Stimulated activated CD4-positive, alpha-beta T cell treated with anti-CD3 and anti-CD28 coated beads, Interleukin-1b, Interleukin-23, amount 100 ng/mL, for 48 hours (primary cell): ENCODE data around the gene HOXA7.

ENCODE experiments used
- DNase-seq: peaks from one replicate; pipeline ENCODE4 v3.0.0-alpha.2; 2020

Gene HOXA7

DNA sequence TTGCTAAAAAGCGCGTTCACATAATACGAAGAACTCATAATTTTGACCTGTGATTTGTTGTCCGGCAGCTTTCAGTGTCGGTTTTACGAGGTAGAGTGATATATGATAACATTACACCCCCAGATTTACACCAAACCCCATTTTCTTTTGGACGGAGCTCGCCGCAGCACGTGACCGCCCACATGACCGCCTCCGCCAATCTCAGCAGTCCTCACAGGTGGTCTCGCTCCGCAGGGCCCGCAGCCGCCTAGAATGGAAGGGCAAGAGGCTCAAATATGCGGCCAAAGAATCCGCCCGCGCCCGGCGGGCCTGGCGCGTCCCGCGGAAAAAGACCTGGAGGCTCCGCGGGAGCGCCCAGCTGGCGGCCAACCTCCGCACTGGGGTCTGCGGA lies at the start of gene HOXA7:
TSS of gene HOXA7 (minus strand) at position 168 of the 391 bp plus-strand sequence. CDS start at position 38, 130 bp downstream.
- DNase-seq, result no peak

DNA sequence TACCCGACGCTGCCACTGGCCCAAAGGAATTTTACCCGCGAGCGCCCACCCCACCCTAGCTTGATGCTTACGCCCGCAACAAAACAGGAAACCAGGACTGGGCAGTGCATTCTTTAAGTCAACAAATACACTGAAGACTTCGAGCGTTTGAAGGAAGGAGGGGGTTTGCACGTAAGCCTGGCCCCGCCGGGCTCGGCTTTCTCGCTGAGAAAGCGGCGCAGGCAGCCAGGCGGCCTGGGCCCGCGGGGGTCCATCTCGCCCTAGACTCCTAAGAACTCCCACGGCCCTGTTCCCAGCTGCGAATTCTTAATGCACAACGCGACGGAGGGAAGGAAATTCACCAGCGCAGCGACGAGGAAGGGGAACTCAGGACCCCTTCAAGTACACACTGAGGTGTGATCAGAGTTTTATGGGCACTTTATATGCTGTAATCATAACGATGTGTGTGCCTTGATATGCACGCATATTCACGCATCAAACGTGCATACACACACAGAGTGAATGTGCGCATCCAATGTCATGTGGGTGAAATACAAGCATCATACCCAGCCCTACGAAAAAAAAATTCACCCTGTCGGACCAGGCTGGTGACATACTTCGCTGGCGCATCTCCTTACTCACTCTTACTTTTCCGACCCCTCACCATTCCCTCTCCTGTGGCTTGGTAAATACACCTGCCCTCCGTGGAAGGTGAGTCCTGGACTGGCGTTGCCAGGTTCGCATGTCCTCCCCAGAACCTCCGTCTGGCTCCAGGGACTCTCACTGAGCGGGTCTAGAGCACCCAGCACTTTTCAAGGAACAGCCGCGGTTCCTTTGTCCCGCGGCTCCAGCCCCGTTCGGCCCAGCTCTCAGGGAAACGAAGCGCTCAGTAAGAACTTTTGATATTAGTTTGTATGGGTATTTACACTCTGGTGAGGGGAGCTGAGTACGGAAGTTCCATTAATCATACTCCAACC lies 49.1 kb upstream of the HOXA7 start:
- no peak for DNase-seq

DNA sequence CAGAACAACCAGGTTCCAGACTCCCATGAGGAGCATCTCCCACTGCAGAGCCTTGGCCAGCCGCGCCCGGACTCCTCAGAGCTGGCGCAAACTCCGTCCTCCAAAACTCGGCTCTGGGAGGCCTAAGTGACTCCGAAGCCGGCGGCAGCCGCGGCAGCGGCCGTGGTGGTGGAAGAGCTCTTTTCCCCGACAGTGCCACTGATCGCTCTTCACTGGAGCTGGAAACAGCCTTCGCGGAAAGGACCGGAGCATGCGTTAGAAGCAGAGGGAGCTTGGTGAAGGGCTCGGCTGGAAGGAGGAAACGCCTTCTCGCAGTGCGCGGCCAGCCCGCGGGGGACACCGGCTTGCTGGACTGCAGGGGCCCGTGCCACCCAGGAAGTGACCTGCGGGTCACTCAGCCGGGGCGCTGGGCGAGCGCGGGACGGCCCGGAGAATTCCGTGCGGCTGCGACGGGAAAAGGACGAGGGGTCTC lies 48.4 kb upstream of the HOXA7 start:
- DNase-seq, result no peak

DNA sequence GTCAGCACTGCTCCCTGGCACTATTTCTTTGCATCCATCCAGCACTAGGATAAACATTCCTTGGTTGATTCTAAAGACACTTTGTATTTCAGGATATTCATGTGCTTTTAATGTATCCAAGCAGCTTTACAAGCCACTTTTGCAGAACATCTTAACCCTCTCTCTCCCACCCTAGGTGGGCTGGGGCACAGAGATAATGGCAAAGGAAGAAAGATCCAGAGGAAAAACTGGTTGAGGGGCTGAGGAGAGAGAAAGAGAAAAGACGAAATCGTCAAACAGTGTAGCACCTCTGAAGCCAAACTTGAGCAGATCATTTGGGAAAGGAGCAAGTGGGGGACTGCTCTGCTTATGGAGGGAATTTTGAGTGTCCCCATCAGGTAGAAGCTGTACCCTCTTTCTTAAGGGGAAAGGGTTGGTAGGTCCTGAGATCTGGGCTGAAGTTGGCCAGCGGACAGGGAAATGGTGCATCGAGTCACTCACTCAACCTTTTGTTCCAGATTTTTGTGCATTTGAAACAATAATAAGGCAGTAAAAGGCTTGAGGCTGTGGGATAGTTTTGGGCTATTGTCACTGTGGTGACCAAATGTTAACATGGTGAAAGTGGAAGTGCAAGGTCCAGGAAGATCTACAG lies 47.6 kb upstream of the HOXA7 start:
- DNase-seq, result no peak

DNA sequence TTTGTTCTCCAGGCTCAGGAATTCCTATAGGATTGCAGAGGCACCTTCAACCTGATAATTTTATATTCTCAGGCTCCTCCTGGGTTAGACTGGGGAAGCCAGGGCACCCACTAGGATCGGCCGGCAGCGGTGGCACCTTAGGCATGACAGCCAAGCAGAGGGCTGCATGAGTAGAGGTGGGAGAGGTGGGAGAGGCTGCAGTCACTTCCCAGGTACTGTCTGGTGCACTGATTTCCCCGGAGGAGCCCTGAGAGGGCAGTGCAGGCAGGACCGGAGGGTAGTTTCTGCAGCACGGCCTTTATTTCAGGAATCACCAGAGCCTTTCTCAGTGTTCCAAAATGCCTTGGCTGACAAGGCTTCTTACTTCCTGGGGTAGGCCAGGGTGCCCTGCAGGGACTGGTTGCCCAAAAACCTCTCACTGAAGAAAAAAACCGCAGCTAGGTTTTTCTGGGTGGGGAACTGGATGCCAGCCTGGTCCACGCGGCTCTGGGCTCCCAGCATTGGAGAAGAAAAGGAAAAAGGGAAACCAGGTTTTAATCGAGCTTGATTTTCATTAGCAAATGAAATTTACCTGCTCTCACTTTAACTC lies 47.0 kb upstream of the HOXA7 start:
- no peak for DNase-seq

DNA sequence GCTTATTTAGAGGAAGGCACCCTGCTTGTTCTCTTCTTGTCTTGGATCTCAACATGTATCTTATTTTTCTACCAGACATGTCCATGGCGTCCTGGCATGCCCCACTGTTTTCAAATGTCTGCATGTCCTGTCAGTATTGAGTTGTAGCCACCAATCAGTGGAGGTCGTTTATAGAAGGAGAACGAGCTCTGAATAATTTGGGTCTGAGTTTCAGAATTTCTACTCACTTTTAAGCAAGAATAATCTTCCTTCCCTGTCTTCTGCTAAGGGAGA lies 46.3 kb upstream of the HOXA7 start:
- DNase-seq, result no peak

DNA sequence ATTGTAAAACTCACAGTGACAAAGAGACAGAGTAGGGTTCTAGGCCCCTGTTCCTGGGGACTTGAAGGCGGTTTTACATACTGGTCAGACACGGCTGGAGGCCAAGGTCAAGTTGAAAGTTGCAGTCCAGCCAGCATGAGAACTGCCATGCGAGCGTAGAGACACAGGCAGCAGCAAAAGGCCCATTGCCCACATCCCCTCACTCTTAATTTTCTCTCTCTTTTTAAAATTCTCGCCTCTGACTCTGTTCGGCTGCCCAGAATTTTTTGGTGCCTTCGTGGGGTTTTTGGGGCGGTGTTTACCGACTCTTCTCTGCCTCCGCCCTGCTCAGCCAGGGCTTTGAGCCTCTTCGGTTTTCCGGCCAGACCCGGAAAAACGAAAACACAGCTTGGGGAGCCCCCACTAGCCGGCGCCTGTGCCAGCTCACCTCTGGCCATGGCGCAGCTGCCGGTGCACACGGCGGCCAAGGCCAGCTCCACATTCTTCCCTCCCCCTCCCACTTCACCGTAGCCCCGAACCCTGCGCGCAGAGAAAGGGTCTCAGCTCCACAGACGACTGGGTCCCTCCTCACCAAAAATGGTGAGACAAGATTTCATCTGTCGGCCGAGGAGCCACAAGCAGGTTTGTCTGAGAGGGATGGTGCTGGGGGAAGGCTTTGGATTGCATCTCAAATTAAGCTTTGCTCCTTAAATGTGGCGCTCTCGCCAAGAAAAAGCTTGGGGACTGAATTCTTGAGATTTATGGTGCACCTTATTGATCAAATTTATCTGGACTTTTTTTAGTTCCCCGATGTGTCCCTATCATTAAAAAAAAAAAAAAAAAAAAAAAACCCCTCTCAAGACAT lies 45.8 kb upstream of the HOXA7 start:
- no peak for DNase-seq

DNA sequence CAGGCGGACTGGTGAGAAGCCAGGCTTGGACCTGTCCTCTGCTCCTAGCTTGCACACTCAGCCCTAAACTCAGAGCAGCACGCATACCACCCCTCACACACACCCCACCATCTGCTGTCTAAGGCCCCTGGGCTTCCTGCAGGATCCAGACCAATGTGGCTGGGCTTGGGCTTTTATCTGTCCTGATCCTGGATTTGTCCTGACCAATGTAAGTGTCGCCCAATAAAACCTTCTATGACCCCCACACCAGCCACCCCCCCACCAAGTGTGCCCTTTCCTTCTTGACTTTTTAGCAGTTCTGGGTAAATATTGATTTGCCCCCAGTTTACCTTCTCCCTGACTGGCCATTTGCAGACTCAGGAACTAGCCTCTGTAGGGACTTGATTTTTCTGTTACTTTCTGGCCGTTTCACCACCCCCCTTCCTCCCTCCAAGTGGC lies 45.1 kb upstream of the HOXA7 start:
- no peak for DNase-seq

DNA sequence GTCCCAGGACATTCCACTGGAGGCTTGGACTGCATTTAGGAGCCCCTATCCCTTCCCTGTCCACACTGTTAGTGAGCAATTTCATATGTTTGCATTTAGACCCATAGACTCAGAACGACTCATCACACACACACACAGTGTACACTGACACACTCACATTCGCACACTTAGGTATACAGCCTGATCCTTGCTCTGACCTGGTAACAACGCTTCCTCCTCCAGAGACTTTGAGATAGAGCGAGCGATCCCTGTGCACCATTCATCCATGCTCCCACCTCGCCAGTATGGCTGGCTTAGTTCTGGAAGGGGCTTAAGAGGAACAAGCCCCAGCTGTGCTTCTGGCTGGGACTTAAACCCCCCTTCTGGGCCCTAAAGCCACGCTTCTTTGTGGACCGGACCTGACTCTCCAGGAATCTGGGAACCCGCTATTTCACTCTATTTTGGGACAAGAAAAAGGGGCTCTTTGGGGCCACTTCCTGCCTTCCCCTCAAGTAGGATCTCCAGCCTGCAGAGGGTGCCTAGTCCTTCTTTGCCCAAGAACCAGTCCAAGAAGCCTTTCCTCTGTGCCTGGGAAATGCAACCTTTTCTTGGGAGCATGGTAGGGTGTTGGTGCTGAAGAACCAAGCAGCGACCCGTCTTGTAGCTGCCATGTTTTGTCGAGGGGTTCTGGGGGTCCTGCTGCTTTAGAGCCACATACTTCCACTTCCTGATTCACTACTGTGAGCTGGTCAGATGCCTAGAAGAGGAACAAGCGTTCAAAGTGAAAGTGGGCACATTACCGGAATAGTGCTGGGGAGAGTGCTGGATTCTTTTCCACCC lies 44.5 kb upstream of the HOXA7 start:
- DNase-seq, result no peak

DNA sequence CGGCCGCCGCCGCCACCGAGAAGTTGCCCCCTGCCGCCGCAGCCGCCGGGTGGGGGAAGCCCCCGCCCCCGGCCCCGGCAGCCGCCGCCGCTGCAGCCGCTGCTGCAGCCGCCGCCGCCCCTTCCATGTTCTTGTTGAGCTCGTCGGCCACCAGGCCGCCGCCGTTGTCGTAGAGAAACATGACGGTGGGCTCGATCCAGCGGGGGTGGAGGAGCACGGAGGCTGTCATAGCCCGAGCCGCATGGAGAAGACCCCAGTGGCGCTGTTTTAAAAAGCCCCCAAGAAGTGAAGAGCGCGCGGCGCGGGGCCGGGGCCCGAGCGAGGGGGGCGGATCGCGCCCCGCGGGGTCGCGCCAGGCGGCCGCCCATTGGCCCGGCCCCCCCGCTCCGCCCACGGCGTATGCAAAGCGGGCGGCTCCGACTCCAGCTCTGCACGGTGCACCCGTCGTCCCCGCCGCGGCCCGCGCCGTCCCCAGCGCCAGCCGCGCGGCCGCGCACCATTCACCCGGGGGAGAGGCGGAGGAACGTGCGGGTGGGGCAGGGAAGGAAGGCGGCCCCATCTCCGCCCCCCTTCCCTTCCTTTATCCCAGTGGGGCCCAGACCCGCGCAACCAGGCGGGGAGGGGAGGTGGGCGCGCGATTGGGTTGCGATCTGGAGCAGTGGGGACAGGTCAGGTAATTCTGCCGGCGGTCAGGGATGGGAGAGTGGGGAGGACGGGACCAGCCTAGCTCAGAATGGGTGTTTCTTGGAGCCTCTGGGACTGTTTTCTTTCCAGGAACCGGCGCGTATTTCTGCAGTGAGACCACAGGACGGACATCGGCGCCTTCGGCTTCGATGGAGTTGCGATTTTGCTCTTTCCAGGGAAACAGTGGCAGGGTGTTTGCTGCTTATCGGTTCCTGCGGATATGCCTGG lies 43.6 kb upstream of the HOXA7 start, which contains the start of gene HOXA13:
TSS of gene HOXA13 (minus strand) at position 243 of the 912 bp plus-strand sequence. CDS start at position 229, 14 bp downstream.
- DNase-seq, result no peak

DNA sequence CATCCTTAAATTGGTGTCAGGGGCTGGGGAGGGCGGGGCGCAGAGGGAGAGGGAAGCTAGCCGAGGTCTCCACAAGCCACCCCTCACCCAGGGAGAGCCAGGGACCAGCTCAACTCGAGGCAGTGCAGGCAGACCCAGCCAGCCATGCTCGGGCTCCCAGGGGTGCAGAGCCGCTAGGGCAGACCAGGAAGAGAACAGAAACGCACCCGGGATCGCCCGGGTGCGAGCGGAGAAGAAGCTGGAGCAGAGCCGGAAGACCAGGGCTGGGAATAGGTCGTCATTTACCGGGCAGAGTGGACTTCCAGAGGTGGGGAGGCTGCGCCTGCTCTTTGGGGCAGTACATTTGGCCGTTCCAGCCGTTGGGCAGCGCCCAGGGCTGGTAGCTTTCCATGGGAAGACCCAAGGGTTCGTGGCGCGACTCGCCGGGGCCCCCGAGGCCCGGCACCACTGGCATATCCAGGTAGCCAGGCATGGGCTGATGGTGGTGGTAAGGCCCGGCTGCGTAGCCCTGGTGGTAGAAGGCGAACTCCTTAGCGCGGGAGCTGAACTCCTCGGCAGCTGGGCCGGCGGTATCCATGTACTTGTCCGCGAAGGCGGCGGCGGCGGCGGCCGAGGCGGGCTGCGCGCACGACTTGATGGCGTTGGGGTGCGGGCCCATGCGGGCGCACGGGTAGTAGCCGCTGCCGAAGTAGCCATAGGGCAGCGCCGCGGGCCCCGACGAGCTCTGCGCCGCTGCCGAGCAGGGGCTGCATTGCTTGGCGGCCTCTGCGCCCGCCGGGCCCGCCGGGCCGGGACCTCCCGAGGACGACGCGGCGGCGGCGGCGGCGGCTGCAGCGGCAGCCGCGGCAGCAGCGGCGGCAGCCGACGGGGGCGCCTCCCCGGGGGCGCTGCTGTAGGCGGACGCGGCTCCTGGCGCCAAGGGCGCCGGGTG lies 42.7 kb upstream of the HOXA7 start:
- no peak for DNase-seq

DNA sequence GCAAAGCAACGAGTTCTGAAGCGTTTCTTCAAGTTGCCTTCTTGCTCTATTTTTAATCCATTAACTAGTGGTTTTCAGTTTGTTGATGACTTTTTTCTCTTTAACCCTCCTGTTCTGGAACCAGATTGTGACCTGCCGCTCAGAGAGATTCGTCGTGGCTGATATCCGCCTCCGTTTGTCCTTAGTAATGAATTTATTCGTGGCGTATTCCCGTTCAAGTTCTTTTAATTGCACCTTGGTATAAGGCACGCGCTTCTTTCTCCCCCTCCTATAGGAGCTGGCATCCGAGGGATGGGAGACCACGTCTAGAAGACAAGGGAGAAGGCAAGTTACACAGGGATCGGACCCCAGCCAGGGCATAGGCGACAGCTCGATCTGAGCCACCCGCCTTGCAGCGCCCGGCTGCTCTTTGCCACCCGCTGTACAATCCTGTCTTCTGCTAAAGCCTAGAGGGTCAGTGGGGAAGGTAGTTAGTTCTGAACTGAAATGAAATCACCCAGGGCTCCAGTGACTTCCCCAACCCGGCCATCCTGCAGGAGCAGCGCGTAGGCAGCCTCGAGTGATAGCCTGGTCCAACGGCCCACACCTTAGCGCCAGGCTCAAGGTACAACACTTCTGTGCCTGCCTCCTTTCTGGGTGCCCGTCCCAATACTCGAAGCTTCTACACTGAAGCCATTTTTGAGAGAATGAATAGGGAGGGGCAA lies 41.8 kb upstream of the HOXA7 start:
- DNase-seq, result no peak

DNA sequence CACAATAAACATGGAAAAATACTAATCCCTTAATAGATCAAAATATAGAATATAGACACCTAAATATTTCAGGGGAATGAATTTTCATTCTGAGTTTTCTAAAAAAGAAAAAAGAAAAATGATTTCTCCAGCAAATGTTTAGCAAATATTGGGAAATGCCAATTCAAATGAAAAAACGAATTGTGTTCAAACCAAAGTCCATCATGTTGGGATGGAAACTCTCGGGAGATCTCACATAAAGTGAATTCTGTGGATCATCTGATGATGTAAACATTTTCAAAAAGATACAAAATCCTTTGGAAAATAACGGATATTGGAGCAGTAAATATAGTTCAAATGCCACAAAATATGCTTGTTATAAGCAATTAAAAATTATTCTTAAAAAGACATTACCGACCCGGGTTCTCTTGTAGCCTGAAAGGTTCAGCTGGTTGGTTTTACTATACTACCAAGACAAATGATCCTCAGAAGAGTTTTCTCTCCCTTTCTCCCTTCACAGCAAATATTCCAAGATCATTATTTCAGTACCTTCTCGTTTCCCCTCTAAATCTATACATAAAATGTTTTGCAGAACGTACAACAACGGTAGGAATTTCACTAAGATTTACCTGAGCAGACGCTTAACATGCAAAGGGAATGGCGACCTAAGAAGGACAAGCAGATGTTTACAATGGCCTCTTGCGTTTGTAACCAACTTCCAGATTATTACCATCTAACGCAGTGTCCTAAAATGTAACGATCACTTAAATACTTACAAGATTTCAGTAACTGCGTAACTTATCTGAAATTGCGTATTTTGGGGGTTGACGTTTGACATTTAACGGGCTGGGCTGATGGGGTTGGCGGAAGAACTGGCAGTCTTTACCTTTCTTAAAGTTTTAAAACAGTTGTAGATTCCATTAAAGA lies 40.9 kb upstream of the HOXA7 start:
- no peak for DNase-seq

DNA sequence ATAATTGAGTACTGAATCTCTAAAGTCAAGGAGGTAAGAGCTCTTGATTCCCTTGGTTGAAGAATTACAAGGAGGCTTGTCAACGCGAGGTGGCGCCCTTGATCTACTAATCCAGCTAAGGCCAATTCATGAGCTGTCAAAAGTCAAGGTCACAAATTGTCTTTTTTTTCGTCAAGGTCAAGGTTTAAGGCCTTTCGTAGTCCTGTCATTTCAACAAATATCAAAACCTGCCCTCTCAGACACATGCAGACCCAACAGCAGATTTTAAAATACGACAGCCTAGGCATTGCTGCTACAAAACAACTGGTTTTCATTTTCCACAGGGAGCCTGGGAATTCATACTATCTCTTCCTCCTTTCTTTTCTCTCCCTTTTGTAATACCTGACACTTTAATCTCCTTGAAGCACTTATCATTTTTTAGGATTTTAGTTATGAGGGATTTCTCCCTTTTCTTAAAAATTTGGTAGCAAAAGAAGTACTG lies 39.9 kb upstream of the HOXA7 start:
- peak; percentile 83 for DNase-seq

DNA sequence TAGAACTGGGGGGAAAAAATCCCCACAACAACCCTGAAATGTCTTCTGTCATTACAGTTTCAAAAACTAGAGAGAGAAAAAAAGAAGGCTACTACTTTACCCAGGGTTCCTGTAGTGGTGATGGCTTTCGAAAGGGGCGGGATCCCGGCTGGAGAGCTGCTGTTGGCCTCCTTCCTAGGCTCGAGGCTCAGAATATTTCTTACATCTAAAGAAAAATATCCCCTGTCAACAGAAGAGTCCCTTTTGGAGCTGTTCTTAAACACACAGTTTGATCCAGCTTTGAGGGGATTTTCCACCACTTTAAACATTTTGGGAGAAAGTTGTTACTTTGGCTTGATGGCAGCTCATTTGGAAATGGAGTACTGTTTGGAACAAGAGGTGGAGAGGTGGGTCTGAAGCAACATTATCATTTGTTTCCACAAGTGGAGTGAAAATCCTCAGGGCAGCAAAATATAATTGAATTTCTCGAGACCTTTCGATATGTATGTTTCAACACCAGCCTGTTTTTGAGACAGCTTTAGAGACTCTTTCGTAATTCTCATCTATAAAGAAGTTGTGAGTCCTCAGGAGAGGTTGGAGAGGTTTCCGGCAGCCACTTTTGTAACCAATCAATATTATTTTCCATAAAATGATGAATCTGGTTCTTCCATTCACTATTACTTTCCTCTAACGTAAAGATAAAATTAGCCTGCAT lies 38.4 kb upstream of the HOXA7 start:
- no peak for DNase-seq

DNA sequence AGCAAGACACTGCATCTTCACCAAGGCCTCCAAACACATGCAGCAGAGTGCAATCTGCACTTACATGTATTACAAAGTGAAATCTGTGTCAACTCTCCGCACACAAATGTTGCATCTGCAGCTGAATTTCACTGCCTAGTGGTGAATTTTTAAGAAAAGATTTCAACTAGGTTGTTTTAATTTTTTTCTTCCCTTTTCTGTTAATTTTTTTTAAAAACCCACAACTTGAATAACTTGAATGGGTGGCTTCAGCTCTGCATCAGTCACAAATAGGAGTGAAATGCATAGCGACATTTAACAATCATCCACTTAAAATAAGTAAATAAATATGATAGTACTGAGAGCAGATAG lies 37.5 kb upstream of the HOXA7 start:
- DNase-seq, result no peak

DNA sequence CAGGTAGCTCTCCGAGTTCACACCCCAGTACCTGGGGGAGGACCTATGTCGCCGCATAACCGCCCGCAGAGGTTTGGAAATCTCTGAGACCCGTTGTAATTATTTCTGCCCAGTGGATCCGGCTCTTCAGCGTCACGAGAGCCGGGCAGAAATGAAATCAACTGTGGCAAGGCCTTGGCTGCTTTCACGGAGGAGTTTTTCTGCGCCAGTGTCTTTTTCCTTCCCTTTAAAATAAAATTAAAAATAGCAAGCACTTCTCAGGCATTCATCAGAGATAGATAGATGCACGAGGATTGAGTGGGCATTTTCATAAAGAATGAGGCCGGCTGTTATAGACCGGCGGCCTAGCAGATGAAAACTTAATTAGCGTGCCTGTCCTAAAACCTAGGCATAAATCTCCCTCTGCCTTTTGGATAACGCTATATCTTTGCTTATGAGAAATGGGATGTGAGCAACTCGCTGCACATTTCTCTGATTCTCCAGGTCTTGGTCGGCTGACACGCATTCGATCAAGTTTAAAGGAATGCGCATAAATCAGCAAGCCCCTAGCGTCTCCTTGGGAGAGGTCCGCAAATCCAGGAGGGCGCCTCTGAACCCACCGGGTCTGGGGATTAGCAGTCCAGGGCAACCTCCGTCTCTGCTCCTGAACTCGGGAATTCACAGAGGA lies 37.0 kb upstream of the HOXA7 start:
- DNase-seq, result no peak
